ENCODE measurements around the gene PPFIA1. TPM values are rescaled to one million over a fixed set of nuclear protein-coding genes. Genes with fewer than 3 reads are reported as not detected.

Gene PPFIA1
- total and polyA plus RNA-seq, 2 of the 8 experiments (the other 6 are each of a cell fraction or from before 2014, with no cell fraction given) = 44.3 to 73.5 TPM

GRCh38 chr11:70424765-70425344 lies 154.4 kb downstream of the PPFIA1 start:
- no peak overlapping the region for H2AFZ ChIP-seq (ENCODE audit: low read length)
- H3K56ac ChIP-seq (replicated peaks; ENCODE audit: insufficient read length, low read depth, low read length) = no peak overlapping the region
- H2BK120ac ChIP-seq (replicated peaks; ENCODE audit: low read depth, low read length) = no peak overlapping the region
- POLR2A ChIA-PET (ENCODE audit: partially characterized antibody) = interaction anchor here (0.9 to 1.8 kb wide), 5 partner anchors 9 to 27 kb away, joined by 3 to 12 read pairs (median 4); partner anchors contain the start of gene CTTN
- H3K27ac ChIP-seq (ENCODE audit: low read depth, low read length) = no peak overlapping the region
- H2BK5ac ChIP-seq (ENCODE audit: low read depth, low read length) = 0 out of 2 replicates have a peak overlapping the region, but pooled peaks have one; percentile 2
- no peak overlapping the region for H4K91ac ChIP-seq (replicated peaks; ENCODE audit: insufficient read length, low read length)
- FAIRE-seq (no peak), DNase-seq (ENCODE audit: low read depth in 1 of 2, low spot score in 2 of 2) (no peak)
- H3K14ac ChIP-seq (ENCODE audit: insufficient read length) = no peak overlapping the region
- no peak overlapping the region for H2BK15ac ChIP-seq (ENCODE audit: low read length)
- H3K79me2 ChIP-seq (ENCODE audit: control insufficient read depth in 1 of 2, insufficient read depth in 2 of 2, low read length in 2 of 2) = no peaks in the 10 kb centered on the region; a peak in 1 of 4 replicates
- H3K23me2 ChIP-seq (ENCODE audit: low read depth, low read length) = no peaks in the 10 kb centered on the region
- no peak overlapping the region for H4K8ac ChIP-seq (ENCODE audit: extremely low read depth, insufficient read depth, low read length)
- no peak overlapping the region for H4K5ac ChIP-seq (ENCODE audit: insufficient read length, low read depth, low read length)
- H3K27me3 ChIP-seq (replicated peaks in 1 of 4; ENCODE audit: control insufficient read depth in 3 of 4, extremely low read depth in 1 of 4, insufficient read depth in 3 of 4, low read length in 3 of 4) = no peaks in the 10 kb centered on the region
- 89% methylated on average over 13 of the region's 14 CpGs; no CpG with 5 or more reads in 1 of the 2 experiments for WGBS, 2 experiments (ENCODE audit: extremely low coverage in 1 of 2, insufficient coverage in 1 of 2, insufficient read length in 1 of 2, insufficient replicate concordance in 2 of 2, low coverage in 1 of 2, low lambda C conversion rate in 2 of 2, missing lambda C conversion rate in 1 of 2)
- no peak overlapping the region for H3K4me2 ChIP-seq (ENCODE audit: insufficient read depth in 1 of 2, low read depth in 2 of 2, low read length in 2 of 2)
- no peak overlapping the region for H3K18ac ChIP-seq (ENCODE audit: extremely low read depth, low read length)
- H3K9ac ChIP-seq (replicated peaks in 1 of 4; ENCODE audit: extremely low read depth in 1 of 4, low read depth in 3 of 4, low read length in 3 of 4) = no peak overlapping the region
- no peak for TF ChIP-seq RAD21 (IDR thresholded peaks at IDR 0.05 in 1 of 2, conservative IDR thresholded peaks at IDR 0.05 in 1 of 2; ENCODE audit: low read depth in 2 of 2, low read length in 2 of 2)
- TF ChIP-seq, protein P1, sequence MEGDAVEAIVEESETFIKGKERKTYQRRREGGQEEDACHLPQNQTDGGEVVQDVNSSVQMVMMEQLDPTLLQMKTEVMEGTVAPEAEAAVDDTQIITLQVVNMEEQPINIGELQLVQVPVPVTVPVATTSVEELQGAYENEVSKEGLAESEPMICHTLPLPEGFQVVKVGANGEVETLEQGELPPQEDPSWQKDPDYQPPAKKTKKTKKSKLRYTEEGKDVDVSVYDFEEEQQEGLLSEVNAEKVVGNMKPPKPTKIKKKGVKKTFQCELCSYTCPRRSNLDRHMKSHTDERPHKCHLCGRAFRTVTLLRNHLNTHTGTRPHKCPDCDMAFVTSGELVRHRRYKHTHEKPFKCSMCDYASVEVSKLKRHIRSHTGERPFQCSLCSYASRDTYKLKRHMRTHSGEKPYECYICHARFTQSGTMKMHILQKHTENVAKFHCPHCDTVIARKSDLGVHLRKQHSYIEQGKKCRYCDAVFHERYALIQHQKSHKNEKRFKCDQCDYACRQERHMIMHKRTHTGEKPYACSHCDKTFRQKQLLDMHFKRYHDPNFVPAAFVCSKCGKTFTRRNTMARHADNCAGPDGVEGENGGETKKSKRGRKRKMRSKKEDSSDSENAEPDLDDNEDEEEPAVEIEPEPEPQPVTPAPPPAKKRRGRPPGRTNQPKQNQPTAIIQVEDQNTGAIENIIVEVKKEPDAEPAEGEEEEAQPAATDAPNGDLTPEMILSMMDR (IDR thresholded peaks at IDR 0.05; ENCODE audit: control extremely low read depth in 1 of 3, insufficient read depth in 1 of 3, low read depth in 1 of 3, low read length in 3 of 3) = peak; percentile 8 to 33 (median 22)
- no peak overlapping the region for H3K4ac ChIP-seq (replicated peaks; ENCODE audit: insufficient read length, low read depth, low read length)
- H3K23ac ChIP-seq (ENCODE audit: insufficient read length) = no peak overlapping the region
- no peak overlapping the region for H3K4me3 ChIP-seq (ENCODE audit: extremely low read depth in 1 of 4, insufficient read depth in 2 of 4, low read depth in 3 of 4, low read length in 4 of 4)
- peaks cover 2% of the 10 kb centered on the region for H3K79me1 ChIP-seq (ENCODE audit: low read depth, low read length)
- peaks cover 22 to 72% (median 69%) of the 10 kb centered on the region in 4 experiments for H3K36me3 ChIP-seq (ENCODE audit: control insufficient read depth in 2 of 4, insufficient read depth in 4 of 4, low read length in 3 of 4)
- H2BK20ac ChIP-seq (ENCODE audit: low read length) = no peak overlapping the region
- no peaks in the 10 kb centered on the region for H3K9me3 ChIP-seq (ENCODE audit: insufficient read depth in 2 of 2, low read depth in 1 of 2, low read length in 1 of 2)
- peaks cover 18 to 29% of the 10 kb centered on the region in 2 experiments for H4K20me1 ChIP-seq (replicated peaks in 1 of 2; ENCODE audit: control insufficient read depth in 1 of 2, insufficient read depth in 2 of 2, low read length in 2 of 2)
- peaks cover 0 to 10% (median 3%) of the 10 kb centered on the region in 4 experiments; a peak in 3 of 7 replicates for H3K4me1 ChIP-seq (replicated peaks in 1 of 4; ENCODE audit: control insufficient read depth in 3 of 4, insufficient read depth in 4 of 4, low read length in 3 of 4)
- H2BK12ac ChIP-seq (ENCODE audit: low read depth, low read length) = no peak overlapping the region
- H2AK5ac ChIP-seq (ENCODE audit: low read depth, low read length) = no peak overlapping the region
- CTCF ChIA-PET (ENCODE audit: partially characterized antibody) = interaction anchor here (0.9 to 1.7 kb wide), 6 partner anchors 9 to 73 kb away, joined by 3 to 6 read pairs (median 4); no protein-coding TSS in a partner anchor

All from H1 (cell line).